HEK293 (cell line): ENCODE data around the gene LGI4.

Source experiments
- CTCF ChIA-PET: fragments of 350-600 bp; formaldehyde crosslinking; extraction: SDS; loops from one replicate; lab custom pipeline; 2021; ENCODE audit warnings: antibody characterized with exemption; lab: Yijun Ruan, JAX
- POLR2A ChIA-PET: fragments of 300-600 bp; formaldehyde crosslinking; extraction: SDS; loops from one replicate; lab custom pipeline; 2020; ENCODE audit warnings: antibody characterized with exemption, inconsistent platforms; lab: Yijun Ruan, JAX
- H3K27ac ChIP-seq: fragments of 200-500 bp; sonication (Bioruptor generic); 2 replicates; pipeline ENCODE4 v1.5.1; 2014; ENCODE audit warnings: low read depth, low read length, control low read depth, inconsistent platforms; ENCODE audit errors: extremely low read depth
- H3K36me3 ChIP-seq, 2 experiments: fragments of 200-500 bp in 1 of 2; sonication (Bioruptor generic) in 1 of 2; 1 replicate in 1 of 2; 2 replicates in 1 of 2; pipeline ENCODE4 v1.5.1; 2014 to 2017; ENCODE audit warnings: inconsistent platforms in 2 of 2, low read length in 2 of 2; ENCODE audit not compliant: control insufficient read depth in 2 of 2, insufficient read depth in 1 of 2
- H3K4me1 ChIP-seq: fragments of 200-500 bp; sonication (Bioruptor generic); 2 replicates; pipeline ENCODE4 v1.5.1; 2014; ENCODE audit warnings: mild to moderate bottlenecking, low read length, inconsistent platforms; ENCODE audit not compliant: control insufficient read depth, insufficient read depth
- H3K4me3 ChIP-seq: 2 replicates; pipeline ENCODE4 v1.5.1; 2011; ENCODE audit warnings: low read depth, mild to moderate bottlenecking, control low read depth, low read length, moderate library complexity
- H3K9me3 ChIP-seq: fragments of 200-500 bp; sonication (Bioruptor generic); 2 replicates; pipeline ENCODE4 v1.5.1; 2014; ENCODE audit warnings: low read depth, low read length, inconsistent platforms; ENCODE audit not compliant: control insufficient read depth, insufficient read depth
- KLF16 ChIP-seq: fragments of 450-650 bp; formaldehyde crosslinking; IDR thresholded peaks from 2 replicates; pipeline ENCODE4 v1.5.1; 2017; ENCODE audit warnings: missing biosample characterization, missing genetic modification characterization
- SCRT1 ChIP-seq: fragments of 450-650 bp; formaldehyde crosslinking; IDR thresholded peaks from 2 replicates; pipeline ENCODE4 v1.5.1; 2016; ENCODE audit warnings: missing biosample characterization, missing genetic modification characterization, borderline replicate concordance
- SCRT2 ChIP-seq: fragments of 450-650 bp; formaldehyde crosslinking; IDR thresholded peaks from 2 replicates; pipeline ENCODE4 v1.5.1; 2016; ENCODE audit warnings: missing biosample characterization, missing genetic modification characterization
- SP3 ChIP-seq: fragments of 450-650 bp; formaldehyde crosslinking; IDR thresholded peaks from 2 replicates; pipeline ENCODE4 v1.5.1; 2016; ENCODE audit warnings: missing biosample characterization, missing genetic modification characterization
- SP7 ChIP-seq: fragments of 450-650 bp; formaldehyde crosslinking; IDR thresholded peaks from 2 replicates; pipeline ENCODE4 v1.5.1; 2016; ENCODE audit warnings: missing biosample characterization, missing genetic modification characterization
- TCF7L2 ChIP-seq: IDR thresholded peaks from 2 replicates; pipeline ENCODE4 v1.6.1; 2011; ENCODE audit warnings: low read depth, mild to moderate bottlenecking, inconsistent platforms, low read length, moderate library complexity, borderline replicate concordance
- TRIM28 ChIP-seq: IDR thresholded peaks from 2 replicates; pipeline ENCODE4 v1.6.1; 2011; ENCODE audit warnings: low read length, control low read depth, borderline replicate concordance
- ZIC2 ChIP-seq: fragments of 450-650 bp; formaldehyde crosslinking; IDR thresholded peaks from 2 replicates; pipeline ENCODE4 v1.5.1; 2016; ENCODE audit warnings: missing biosample characterization, missing genetic modification characterization
- ZNF121 ChIP-seq: fragments of 450-650 bp; formaldehyde crosslinking; IDR thresholded peaks from 2 replicates; pipeline ENCODE4 v1.5.1; 2016; ENCODE audit warnings: missing biosample characterization, missing genetic modification characterization
- ZNF223 ChIP-seq: fragments of 450-650 bp; formaldehyde crosslinking; IDR thresholded peaks from 2 replicates; pipeline ENCODE4 v1.5.1; 2016; ENCODE audit warnings: missing biosample characterization, missing genetic modification characterization
- ZNF292 ChIP-seq: fragments of 450-650 bp; formaldehyde crosslinking; IDR thresholded peaks from 2 replicates; pipeline ENCODE4 v1.5.1; 2016; ENCODE audit warnings: low read depth, missing biosample characterization, missing genetic modification characterization, borderline replicate concordance
- ZNF37A ChIP-seq: fragments of 450-650 bp; IDR thresholded peaks from 2 replicates; pipeline ENCODE4 v1.5.1; 2018; ENCODE audit warnings: missing biosample characterization, missing genetic modification characterization
- ZNF423 ChIP-seq: fragments of 450-650 bp; formaldehyde crosslinking; IDR thresholded peaks from 2 replicates; pipeline ENCODE4 v1.5.1; 2016; ENCODE audit warnings: missing biosample characterization, missing genetic modification characterization
- ZNF529 ChIP-seq: fragments of 450-650 bp; formaldehyde crosslinking; IDR thresholded peaks from 2 replicates; pipeline ENCODE4 v1.5.1; 2017; ENCODE audit warnings: missing genetic modification characterization, missing biosample characterization; ENCODE audit not compliant: insufficient replicate concordance
- ZNF560 ChIP-seq: fragments of 450-650 bp; formaldehyde crosslinking; IDR thresholded peaks from 2 replicates; pipeline ENCODE4 v1.5.1; 2017; ENCODE audit warnings: missing biosample characterization, missing genetic modification characterization, borderline replicate concordance
- ZNF629 ChIP-seq: fragments of 450-650 bp; formaldehyde crosslinking; IDR thresholded peaks from 2 replicates; pipeline ENCODE4 v1.5.1; 2017; ENCODE audit warnings: missing biosample characterization, missing genetic modification characterization
- ZNF654 ChIP-seq: fragments of 450-650 bp; formaldehyde crosslinking; IDR thresholded peaks from 2 replicates; pipeline ENCODE4 v1.5.1; 2016; ENCODE audit warnings: low read depth, missing biosample characterization, missing genetic modification characterization
- ZNF791 ChIP-seq: fragments of 450-650 bp; formaldehyde crosslinking; IDR thresholded peaks from 2 replicates; pipeline ENCODE4 v1.5.1; 2016; ENCODE audit warnings: missing biosample characterization, missing genetic modification characterization
- ZSCAN5A ChIP-seq: fragments of 450-650 bp; formaldehyde crosslinking; IDR thresholded peaks from 2 replicates; pipeline ENCODE4 v1.5.1; 2016; ENCODE audit warnings: missing biosample characterization, missing genetic modification characterization
- TF ChIP-seq, protein P1 (sequence below): fragments of 450-650 bp; formaldehyde crosslinking; IDR thresholded peaks from 2 replicates; pipeline ENCODE4 v1.5.1; 2016; ENCODE audit warnings: missing biosample characterization, missing genetic modification characterization
- TF ChIP-seq, protein P2 (sequence below): fragments of 450-650 bp; formaldehyde crosslinking; IDR thresholded peaks from 2 replicates; pipeline ENCODE4 v1.5.1; 2016; ENCODE audit warnings: missing biosample characterization, missing genetic modification characterization
- TF ChIP-seq, protein P3 (sequence below): fragments of 450-650 bp; formaldehyde crosslinking; IDR thresholded peaks from 2 replicates; pipeline ENCODE4 v1.5.1; 2016; ENCODE audit warnings: missing biosample characterization, missing genetic modification characterization
- TF ChIP-seq, protein P4 (sequence below): fragments of 450-650 bp; formaldehyde crosslinking; IDR thresholded peaks from 2 replicates; pipeline ENCODE4 v1.5.1; 2016; ENCODE audit warnings: missing biosample characterization, missing genetic modification characterization

LGI4 gene

GRCh38 chr19:35146746-35147459, 12.0 kb upstream of the LGI4 start:
- Histone ChIP-seq H3K4me3 (no peak overlapping the region), H3K36me3 (no peaks in the 10 kb centered on the region), H3K4me1 (peaks cover 27% of the 10 kb centered on the region), H3K27ac (no peak overlapping the region), H3K9me3 (no peaks in the 10 kb centered on the region)
- ChIA-PET CTCF (interaction anchor here (0.5 to 4.0 kb wide), 6 partner anchors 12 to 502 kb away, joined by 3 to 32 read pairs (median 3); partner anchors contain the start of gene LGI4), POLR2A (no interaction called here)
- peak; percentile 22; the same call in 1 of the 2 replicates for TF ChIP-seq TRIM28
- TF ChIP-seq SCRT2 (tag by site-specific recombination), result peak; percentile 63
- TF ChIP-seq, protein P1, sequence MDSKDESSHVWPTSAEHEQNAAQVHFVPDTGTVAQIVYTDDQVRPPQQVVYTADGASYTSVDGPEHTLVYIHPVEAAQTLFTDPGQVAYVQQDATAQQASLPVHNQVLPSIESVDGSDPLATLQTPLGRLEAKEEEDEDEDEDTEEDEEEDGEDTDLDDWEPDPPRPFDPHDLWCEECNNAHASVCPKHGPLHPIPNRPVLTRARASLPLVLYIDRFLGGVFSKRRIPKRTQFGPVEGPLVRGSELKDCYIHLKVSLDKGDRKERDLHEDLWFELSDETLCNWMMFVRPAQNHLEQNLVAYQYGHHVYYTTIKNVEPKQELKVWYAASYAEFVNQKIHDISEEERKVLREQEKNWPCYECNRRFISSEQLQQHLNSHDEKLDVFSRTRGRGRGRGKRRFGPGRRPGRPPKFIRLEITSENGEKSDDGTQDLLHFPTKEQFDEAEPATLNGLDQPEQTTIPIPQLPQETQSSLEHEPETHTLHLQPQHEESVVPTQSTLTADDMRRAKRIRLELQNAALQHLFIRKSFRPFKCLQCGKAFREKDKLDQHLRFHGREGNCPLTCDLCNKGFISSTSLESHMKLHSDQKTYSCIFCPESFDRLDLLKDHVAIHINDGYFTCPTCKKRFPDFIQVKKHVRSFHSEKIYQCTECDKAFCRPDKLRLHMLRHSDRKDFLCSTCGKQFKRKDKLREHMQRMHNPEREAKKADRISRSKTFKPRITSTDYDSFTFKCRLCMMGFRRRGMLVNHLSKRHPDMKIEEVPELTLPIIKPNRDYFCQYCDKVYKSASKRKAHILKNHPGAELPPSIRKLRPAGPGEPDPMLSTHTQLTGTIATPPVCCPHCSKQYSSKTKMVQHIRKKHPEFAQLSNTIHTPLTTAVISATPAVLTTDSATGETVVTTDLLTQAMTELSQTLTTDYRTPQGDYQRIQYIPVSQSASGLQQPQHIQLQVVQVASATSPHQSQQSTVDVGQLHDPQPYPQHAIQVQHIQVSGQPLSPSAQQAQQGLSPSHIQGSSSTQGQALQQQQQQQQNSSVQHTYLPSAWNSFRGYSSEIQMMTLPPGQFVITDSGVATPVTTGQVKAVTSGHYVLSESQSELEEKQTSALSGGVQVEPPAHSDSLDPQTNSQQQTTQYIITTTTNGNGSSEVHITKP (tag by site-specific recombination), result peak; percentile 63; the same call in 1 of the 2 replicates
- no peak for TF ChIP-seq KLF16
- 0 out of 2 replicates have a peak, but pooled peaks have one; percentile 30 for TF ChIP-seq ZIC2
- TF ChIP-seq SCRT1 (tag by site-specific recombination), result 0 out of 2 replicates have a peak, but pooled peaks have one; percentile 26

GRCh38 chr19:35144600-35145436, 10.0 kb upstream of the LGI4 start:
- no peaks in the 10 kb centered on the region for H3K9me3 ChIP-seq
- no peak overlapping the region for H3K4me3 ChIP-seq
- no peaks in the 10 kb centered on the region; a peak in 1 of 3 replicates for H3K36me3 ChIP-seq
- POLR2A ChIA-PET, result interaction anchor here (1.5 to 2.0 kb wide), 3 partner anchors 10 to 21 kb away, joined by 4 to 8 read pairs (median 8); partner anchors contain the start of genes FXYD5 and LGI4
- H3K27ac ChIP-seq, result no peak overlapping the region
- H3K4me1 ChIP-seq, result peaks cover 36% of the 10 kb centered on the region
- CTCF ChIA-PET, result interaction anchor here (0.5 to 4.7 kb wide), 14 partner anchors 9 to 593 kb away, joined by 3 to 82 read pairs (median 4); partner anchors contain the start of genes FXYD3, FXYD5, LGI4 and USF2
- 0 out of 2 replicates have a peak, but pooled peaks have one; percentile 42 for TF ChIP-seq SP3 (tag by site-specific recombination)
- TF ChIP-seq ZNF560 (tag by site-specific recombination), result no peak
- TF ChIP-seq TCF7L2, result no peak
- TF ChIP-seq, protein P2, sequence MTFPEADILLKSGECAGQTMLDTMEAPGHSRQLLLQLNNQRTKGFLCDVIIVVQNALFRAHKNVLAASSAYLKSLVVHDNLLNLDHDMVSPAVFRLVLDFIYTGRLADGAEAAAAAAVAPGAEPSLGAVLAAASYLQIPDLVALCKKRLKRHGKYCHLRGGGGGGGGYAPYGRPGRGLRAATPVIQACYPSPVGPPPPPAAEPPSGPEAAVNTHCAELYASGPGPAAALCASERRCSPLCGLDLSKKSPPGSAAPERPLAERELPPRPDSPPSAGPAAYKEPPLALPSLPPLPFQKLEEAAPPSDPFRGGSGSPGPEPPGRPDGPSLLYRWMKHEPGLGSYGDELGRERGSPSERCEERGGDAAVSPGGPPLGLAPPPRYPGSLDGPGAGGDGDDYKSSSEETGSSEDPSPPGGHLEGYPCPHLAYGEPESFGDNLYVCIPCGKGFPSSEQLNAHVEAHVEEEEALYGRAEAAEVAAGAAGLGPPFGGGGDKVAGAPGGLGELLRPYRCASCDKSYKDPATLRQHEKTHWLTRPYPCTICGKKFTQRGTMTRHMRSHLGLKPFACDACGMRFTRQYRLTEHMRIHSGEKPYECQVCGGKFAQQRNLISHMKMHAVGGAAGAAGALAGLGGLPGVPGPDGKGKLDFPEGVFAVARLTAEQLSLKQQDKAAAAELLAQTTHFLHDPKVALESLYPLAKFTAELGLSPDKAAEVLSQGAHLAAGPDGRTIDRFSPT (tag by site-specific recombination), result peak; percentile 65
- no peak for TF ChIP-seq ZNF791
- no peak for TF ChIP-seq ZNF37A (tag by site-specific recombination)
- TF ChIP-seq SP7 (tag by site-specific recombination), result peak; percentile 67
- no peak for TF ChIP-seq ZNF292
- TF ChIP-seq, protein P3, sequence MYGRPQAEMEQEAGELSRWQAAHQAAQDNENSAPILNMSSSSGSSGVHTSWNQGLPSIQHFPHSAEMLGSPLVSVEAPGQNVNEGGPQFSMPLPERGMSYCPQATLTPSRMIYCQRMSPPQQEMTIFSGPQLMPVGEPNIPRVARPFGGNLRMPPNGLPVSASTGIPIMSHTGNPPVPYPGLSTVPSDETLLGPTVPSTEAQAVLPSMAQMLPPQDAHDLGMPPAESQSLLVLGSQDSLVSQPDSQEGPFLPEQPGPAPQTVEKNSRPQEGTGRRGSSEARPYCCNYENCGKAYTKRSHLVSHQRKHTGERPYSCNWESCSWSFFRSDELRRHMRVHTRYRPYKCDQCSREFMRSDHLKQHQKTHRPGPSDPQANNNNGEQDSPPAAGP (tag by site-specific recombination), result peak; percentile 86; the same call in 1 of the 2 replicates
- peak; percentile 36; the same call in 1 of the 2 replicates for TF ChIP-seq ZNF629
- no peak for TF ChIP-seq ZNF423
- TF ChIP-seq, protein P4, sequence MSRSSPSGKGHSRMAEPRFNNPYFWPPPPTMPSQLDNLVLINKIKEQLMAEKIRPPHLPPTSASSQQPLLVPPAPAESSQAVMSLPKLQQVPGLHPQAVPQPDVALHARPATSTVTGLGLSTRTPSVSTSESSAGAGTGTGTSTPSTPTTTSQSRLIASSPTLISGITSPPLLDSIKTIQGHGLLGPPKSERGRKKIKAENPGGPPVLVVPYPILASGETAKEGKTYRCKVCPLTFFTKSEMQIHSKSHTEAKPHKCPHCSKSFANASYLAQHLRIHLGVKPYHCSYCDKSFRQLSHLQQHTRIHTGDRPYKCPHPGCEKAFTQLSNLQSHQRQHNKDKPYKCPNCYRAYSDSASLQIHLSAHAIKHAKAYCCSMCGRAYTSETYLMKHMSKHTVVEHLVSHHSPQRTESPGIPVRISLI (tag by site-specific recombination), result no peak
- TF ChIP-seq ZSCAN5A (tag by site-specific recombination), result no peak
- TF ChIP-seq ZNF121 (tag by site-specific recombination), result no peak
- no peak for TF ChIP-seq ZNF529 (tag by site-specific recombination)
- peak; percentile 23; the same call in 1 of the 2 replicates for TF ChIP-seq ZNF223 (tag by site-specific recombination)
- no peak for TF ChIP-seq ZNF654 (tag by site-specific recombination)
